NCI-H460 (cell line): ENCODE results near the gene FBRS. TPM values are rescaled to one million over a fixed set of nuclear protein-coding genes. Genes with fewer than 3 reads are reported as not detected.

Experiments
- DNase-seq: peaks from one replicate; pipeline ENCODE4 v3.0.0-alpha.2; 2016; ENCODE audit warnings: low read depth; ENCODE audit errors: extremely low read depth
- total RNA-seq: library from RNA; depleted of rRNA; stranded (reverse); fragments of >200 nt; shearing (Covaris generic); gene quantifications from 2 replicates; pipeline ENCODE4 v1.2.3, GENCODE V29; 2014

FBRS gene
- total RNA-seq, 1 experiment from 2014 or later = 26.0 TPM

DNA sequence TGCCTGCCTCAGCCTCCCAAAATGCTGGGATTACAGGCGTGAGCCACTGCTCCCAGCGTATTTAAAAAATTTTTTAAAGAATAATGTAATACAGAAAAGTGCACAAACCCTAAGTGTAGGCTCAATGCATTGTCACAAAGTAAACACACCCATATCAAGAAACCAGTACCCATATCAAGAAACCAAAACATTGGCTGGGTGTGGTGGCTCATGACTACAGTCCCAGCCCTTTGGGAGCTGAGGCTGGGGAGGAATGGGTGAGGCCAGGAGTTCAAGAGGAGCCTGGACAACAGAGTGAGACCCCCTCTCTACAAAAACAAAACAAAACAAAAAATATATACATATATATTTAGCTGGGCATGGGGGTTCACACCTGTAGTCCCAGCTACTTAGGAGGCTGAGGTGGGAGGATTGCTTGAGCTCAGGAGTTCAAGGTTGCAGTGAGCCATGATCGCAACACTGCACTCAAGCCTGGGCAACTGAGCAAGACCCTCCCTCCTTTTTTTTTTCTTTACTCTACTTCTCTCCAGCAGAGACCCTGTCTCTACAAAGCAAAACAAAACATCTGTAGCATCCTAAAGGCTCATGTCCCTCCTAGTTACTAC is 16.8 kb upstream of the FBRS start:
- no peak for DNase-seq

DNA sequence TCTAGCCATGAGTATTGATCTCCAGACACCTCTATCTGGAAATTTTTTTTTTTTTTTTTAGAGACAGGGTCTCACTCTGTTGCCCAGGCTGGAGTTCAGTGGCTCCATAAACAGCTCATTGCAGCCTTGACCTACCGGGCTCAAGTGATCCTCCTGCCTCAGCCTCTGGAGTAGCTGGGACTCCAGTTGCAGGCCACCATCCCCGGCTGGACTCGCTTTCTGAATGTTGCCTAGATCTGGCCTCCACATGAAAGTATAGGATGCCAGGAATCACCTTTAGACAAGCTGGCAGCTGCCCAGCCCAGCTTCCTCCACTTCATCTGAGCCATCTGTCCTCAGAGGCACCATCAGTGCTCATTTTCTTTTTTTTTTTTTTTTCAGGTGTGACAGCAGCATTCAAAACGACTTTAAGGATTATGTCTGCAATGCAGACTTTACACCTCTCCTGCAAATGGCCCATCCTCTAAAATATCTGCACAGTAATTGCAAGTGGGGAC is 13.8 kb upstream of the FBRS start:
- no peak for DNase-seq

DNA sequence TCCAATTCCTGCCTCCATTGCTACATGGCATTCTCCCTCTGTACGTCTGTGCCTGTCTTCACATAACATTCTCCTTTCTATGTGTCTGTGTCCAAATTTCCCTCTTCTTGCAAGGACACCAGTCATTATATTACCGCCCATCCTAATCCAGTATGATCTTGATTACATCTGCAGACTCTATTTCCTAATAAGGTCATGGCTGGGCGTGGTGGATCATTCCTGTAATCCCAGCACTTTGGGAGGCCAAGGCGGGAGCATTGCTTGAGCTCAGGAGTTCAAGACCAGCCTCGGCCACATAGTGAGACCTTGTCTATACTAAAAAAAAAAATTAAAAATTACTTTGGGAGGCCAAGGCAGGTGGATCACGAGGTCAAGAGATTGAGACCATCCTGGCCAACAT is 12.5 kb upstream of the FBRS start:
- no peak for DNase-seq

DNA sequence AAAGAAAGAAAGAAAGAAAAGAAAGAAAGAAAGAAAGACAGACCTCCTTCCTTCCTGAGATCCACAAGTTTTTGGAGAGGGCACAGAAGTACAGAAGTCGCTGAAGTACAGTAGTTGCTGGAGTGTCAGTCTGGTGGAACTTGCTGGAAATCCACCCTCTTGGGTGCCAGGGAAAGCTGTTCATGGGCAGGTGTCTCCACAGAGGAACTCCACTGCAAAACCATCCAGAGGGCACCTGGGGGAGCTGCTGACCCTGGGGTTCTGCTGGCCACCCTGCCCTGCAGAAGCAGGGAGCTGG is 11.0 kb upstream of the FBRS start:
- no peak for DNase-seq

DNA sequence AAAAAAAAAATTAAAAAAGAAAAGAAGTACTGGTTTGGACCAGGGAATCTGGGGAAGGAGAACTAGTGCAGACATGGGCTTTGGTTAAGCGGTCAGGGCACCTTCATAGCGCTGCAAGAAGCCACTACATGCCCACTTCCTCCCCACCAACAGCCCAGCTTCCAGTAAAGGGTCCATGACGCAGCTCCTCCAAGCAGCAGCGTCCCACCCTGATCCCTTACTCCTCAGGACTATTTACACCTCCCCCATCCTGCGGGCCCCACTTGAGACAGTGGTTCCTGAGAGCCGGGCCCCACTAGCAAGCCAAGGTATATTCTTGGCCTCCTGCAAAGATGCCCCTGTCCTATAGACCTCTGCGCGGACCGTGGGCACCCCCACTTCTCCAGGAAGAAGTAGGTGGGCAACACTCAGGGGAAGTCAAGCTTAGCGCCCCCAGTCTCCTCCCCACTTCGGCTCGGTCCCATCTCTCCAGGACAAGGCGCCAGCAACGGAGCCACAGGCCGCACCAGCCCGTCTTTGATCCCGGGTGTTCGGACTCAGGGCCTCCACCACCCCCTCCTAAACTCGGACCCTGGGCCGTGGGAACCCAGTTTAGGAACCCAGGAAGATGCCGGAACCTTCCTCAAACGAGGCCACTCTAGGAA is 8.4 kb upstream of the FBRS start:
- DNase-seq = no peak

DNA sequence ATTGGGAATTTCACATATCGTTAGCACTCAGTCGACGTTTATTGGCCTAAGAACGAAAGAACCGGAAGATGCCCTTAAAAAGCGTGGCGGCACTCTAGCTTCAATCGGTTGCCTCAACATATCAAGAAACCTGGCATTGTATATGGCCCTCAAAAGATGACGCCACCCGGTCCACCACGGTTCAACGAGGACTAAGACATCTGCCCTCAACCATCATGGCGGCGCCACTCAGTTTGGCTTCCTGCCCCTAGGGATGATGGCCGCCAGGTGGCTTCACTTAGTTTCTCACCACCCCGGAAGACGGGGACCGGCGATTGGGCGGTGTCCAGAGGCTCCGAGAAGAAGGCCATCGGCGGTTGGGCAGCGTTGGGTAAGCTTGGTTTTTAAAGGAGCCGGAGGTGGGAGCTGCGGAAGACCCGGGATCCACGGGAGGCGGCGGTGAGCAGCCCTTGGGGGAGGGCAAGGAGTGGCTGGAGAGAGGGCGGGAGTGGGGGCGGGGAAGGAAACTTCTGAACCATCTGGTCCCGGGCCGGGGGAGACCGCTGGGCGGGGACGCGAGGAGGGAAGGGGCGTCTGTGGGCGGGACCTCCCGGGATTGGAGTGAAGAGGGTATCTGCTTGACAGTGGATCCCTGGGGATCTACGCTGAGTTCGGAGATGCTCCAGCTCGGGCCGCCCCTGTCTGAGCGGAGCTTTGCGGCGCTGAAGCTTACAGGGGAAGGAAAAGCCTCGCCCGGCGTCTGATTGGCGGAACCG is 7.7 kb upstream of the FBRS start, which contains the start of gene PRR14:
Gene PRR14, plus strand, starts transcription at position 592 of the 755 bp plus-strand sequence. CDS start 686 bp downstream, outside the sequence.
- DNase-seq = peak; percentile 99

DNA sequence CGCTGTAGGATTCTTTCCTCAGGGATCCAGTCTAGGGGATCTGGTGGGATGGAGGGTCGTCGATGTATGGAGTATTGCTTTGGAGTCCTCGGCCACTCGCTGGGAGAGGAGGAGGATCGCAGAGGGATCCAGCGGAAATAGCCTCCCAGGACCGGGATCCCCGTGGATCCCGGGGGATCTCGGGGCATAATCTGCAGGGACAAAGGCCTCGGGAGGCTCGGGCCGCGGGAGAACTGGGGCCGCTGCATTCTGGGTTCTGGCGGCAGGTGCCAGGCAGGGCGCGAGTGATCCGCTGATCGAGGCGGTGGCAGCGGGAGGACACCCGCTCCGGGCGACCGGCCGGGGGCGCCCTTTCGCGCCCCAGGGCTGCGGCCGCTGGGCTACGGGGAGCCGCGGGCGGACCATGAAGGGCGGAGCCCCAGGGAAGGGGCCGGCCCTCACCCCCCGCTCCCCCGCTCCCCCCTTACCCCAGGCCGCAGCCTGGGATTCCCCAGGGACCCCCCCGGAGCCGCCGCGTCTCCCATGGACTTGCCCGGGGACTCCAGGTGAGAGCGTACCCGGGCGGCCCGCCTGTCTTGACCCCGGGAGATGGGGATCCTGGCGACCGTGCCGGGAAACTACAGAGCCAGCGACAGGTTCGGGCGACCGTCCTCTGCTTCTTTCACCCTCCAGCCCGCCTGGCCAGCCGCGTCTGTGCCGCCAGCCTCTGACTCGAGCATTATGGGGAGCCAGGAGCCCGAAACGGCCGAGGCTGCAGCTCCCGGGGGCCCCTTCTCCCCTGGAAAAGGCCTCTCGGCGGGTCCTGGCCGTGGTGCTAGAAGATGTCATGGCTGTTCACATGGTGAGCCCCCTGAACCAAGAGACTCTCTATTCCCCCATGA is 6.9 kb upstream of the FBRS start:
- DNase-seq = peak; percentile 60

DNA sequence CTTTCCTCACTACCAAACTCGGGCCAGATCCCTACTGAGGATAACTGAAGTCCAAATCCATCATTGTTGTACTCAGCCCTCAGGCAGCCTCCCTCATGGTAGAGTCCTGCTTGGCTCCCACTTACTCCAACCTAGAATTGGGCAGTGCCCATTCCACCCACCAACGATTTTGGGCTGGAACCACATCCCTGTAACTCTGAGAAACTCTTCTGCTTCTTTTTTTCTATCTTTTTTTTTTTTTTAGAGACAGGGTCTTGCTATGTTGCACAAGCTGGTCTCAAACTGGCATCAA is 6.3 kb upstream of the FBRS start:
- DNase-seq = no peak

DNA sequence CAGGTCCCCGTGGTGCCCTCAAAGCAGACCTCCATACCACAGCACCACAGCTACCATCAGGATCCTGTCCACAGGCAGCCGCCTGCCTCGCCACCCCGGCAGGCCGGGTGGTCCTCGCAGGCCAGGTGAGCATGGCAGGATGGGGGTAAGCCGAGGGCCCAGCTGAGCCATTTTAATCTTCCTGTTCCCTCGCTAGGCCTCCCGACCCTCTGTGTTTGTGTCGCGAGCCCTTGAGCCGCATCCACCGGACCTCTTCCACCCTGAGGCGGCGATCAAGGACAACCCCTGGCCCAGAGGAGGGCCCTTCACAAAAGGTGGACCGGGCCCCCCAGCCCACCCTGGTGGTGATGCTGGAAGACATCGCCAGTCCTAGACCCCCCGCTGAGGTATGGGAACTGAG is 5.5 kb upstream of the FBRS start:
- no peak for DNase-seq

DNA sequence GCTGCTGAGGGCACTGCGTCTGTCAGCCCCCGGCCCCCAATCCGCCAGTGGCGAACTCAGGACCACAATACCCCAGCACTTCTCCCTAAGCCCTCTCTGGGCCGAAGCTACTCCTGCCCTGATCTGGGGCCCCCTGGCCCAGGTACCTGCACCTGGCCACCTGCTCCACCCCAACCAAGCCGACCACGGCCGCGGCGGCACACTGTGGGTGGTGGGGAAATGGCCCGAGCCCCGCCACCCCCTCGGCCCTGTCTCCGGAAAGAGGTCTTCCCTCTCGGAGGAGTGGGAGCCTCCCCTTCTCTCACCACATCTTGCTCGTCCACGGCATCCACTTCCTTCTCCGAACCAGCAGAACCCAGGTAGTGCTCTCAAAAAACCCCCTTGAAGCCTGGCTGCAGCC is 3.4 kb upstream of the FBRS start:
- DNase-seq = no peak

DNA sequence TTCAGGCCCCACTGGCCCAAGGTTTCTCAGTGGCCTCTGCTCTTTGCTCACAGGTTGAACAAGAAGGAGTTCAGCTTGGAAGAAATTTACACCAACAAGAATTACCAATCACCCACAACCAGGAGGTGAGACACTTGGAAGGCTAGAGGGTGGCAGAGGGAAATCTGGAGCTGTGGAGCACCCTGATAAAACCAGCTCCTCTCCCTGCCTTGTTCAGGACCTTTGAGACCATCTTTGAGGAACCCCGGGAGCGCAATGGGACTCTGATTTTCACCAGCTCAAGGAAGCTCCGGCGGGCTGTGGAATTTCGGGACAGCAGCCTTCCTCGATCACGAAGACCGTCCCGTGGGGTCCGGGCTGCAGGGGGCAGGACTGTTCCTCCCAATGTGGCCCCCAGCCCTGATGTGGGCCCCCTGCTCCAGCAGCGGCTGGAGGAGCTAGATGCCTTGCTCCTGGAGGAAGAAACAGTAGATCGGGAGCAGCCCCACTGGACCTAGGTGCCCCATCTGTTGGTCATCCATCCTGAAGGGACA is 2.4 kb upstream of the FBRS start:
- DNase-seq = no peak

DNA sequence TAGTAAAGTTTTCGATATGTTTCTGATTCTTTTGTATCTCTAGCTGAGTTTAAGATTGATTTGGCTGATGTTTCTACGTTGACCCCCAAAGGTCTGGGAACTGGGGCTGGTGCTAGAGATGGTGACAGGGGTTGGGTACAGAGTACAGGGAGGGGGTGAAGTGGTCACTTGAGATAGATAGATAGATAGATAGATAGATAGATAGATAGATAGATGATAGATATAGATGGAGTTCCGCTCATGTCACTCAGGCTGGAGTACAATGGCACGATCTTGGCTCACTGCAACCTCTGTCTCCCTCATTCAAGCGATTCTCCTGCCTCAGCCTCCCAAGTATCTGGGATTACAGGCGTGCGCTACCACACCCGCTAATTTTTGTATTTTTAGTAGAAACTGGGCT is 1.8 kb upstream of the FBRS start:
- DNase-seq = no peak

DNA sequence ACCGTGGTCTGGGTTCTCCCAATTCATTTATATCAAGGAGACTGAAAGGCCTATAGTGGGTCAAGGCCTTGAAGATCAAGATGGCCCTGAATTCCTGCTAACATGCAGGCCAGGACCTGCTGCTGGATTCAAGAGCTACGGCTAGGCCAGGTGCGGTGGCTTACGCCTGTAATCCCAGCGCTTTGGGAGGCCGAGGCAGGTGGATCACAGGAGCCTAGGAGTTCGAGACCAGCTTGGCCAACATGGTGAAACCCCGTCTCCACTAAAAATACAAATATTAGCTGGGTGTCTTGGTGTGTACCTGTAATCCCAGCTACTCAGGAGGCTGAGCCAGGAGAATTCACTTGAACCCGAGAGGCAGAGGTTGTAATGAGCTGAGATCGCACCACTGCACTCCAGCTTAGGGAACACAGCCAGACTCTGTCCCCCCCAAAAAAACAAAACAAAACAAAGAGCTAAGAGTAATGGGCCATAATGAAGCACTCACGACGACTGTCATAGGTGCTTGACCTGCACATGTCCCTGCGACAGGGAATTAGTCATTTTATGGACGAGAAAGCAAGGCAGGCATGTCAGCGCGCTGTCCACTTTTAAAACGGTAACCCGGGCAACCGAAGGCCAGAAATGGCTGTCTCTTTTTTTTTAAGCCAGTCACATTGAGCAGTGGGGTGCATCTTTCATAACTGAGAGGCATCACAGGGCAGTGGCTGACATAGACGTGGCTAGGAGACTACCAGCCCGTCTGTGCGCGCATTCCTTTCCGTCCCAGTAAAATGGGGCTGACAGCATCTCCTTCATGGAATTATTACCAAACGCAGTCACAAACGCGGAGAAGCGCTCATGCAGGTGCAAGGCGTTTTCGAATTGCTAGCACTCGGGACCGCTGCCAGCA is 1.0 kb upstream of the FBRS start:
- no peak for DNase-seq

DNA sequence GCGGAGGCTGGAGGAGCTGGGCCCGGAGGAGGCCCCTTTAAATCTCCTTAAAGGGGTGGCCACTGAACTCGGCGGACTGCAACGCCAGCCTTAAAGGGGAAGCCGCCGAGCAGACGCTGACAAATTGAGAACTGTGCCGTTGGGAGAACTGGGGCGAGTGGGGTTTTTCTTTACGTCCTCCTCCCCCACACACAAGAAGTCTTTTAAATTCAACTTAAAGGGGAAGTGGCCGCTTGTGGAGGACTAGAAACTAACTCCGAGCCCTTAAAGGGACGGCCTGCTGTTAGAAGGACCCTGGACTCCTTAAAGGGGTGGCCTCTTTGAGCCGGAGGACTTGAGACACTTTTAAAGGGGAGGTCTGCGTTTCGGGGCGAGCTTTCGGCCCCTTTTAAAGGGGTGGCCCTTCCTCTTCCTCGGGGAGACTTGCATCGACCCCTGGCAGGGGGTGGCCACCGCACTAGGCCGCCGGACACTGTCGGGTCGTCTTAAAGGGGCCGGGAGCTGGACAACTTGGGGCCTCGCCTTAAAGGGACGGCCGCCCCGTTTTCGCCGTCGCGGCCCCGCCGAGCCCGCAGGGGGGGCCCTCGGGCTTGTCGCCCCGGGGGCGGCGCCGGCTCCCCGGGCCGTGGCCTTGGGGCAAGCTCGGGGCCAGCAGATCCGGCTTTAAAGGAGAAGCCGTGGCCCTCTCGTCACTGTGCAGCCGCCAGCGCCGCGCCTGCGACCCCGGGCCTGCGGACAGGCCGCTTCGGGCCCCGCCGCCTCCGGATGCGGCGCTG is 688 bp downstream of the FBRS start:
- DNase-seq = peak; percentile 96

DNA sequence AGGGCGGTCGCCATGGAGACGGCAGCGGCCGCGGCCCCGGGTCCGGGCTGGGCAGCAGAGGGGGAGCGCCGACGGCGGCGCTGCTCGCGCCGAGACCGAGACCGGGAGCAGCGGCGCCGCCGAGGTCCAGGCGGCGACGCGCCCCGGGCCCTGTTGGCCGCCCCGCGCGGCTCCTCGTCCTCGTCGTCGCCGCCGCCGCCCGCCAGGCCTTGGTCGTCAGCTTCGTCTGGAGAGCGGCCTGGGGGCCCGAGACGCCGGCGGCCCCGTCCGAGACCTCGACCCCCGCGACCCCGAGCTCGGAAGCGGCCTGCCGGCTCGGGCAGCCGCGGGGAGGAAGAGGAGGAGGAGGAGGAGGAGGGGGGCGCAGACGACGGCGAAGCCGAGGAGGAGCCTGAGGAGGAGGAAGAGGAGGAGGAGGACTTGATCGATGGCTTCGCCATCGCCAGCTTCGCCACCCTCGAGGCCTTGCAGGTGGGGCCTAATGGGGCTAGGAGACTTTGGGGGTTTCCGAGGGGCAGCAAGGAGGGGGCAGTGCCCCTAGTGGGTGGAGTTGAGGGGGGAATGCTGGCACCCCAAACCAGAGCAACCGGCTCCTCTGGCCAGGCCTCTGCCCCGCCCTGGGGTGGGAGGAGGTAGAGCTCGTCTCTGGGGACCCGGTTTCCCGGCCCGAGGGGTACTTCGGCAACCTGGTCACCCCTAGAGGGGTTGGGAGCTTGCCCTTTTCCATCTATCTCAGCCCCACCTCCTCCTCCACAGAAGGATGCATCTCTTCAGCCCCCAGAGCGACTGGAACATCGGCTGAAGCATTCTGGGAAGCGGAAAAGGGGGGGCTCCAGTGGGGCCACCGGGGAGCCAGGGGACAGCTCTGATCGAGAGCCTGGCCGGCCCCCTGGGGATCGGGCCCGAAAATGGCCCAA is 1.5 kb downstream of the FBRS start:
- no peak for DNase-seq

DNA sequence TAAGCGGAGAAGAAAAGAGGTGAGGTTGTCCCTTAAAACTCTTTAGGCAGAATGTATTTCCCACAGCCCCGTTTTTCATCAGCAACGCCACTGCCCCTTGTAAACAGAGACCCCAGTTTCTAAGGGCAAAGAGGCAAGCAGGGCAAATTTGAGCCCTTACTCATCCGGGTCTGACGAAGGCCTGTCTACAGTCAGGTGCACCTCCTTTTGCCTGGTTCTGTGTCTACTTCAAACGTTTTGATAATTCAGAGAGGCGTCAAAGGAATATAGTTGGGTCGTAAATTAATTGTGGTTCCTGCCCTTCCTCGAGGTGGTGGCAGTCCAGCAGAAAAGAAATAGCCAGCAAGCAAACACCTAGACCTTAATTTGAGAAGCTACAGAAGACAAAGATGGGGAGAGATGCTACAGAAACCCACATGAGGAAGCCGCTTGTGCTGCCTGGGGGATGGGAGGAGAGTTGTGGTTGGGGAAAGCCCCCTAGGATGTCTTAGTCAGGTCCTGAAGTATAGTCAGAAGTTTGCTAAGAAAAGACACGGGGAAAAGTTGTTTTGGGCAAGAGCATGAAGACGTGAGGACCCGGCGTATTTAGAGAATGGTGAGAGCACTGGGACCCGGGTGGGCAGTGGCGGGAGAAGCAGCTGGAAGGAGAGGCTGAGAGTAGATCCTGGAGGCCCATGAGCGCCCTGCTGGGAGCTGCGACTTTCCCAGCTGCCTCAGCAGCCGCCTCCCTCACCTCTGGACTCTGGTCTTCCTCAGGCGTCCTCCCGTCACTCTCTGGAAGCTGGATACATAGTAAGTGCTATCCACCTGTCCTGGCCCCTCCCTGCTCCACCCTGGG is 2.4 kb downstream of the FBRS start:
- DNase-seq = no peak

DNA sequence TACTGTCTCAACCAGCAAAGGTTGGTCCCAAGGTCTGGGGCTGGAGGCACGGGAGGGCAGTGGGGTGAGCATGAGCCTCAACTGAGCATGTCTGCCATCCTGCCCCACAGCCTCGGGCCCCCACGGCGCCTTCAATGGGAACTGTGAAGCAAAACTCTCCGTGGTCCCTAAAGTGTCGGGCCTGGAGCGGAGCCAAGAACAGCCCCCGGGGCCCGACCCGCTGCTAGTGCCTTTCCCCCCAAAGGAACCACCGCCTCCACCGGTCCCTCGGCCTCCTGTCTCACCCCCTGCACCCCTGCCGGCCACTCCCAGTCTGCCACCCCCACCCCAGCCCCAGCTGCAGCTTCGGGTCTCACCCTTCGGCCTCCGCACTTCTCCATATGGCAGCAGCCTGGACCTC is 4.2 kb downstream of the FBRS start:
- no peak for DNase-seq
